Activated naive CD8-positive, alpha-beta T cell (primary cell): ENCODE results near the gene AARS2.

Source experiments
- H3K27ac Mint-ChIP-seq: one replicate; pipeline ENCODE4 v1.8.0; 2021; ENCODE audit warnings: mixed read lengths
- H3K27me3 Mint-ChIP-seq: one replicate; pipeline ENCODE4 v1.8.0; 2021; ENCODE audit warnings: mixed read lengths
- H3K36me3 Mint-ChIP-seq: one replicate; pipeline ENCODE4 v1.8.0; 2021; ENCODE audit warnings: mixed read lengths
- H3K4me1 Mint-ChIP-seq: one replicate; pipeline ENCODE4 v1.8.0; 2021; ENCODE audit warnings: low read depth, mixed read lengths
- H3K4me3 Mint-ChIP-seq: one replicate; pipeline ENCODE4 v1.8.0; 2021; ENCODE audit warnings: mild to moderate bottlenecking, mixed read lengths
- H3K9me3 Mint-ChIP-seq: one replicate; pipeline ENCODE4 v1.8.0; 2021; ENCODE audit warnings: low read depth, mixed read lengths

Gene AARS2

GRCh38 chr6:44258921-44259320 lies 54.2 kb downstream of the AARS2 start:
- Mint-ChIP-seq H3K4me1 (peaks cover 58% of the 10 kb centered on the region), H3K36me3 (no peaks in the 10 kb centered on the region), H3K9me3 (no peaks in the 10 kb centered on the region), H3K27me3 (no peaks in the 10 kb centered on the region), H3K4me3 (peak overlapping the region; percentile 92), H3K27ac (peak overlapping the region; percentile 96)

- Mint-ChIP-seq H3K27me3 (no peaks in the 10 kb centered on the region), H3K9me3 (no peaks in the 10 kb centered on the region), H3K27ac (peak overlapping the region; percentile 96), H3K36me3 (peaks cover 2% of the 10 kb centered on the region), H3K4me3 (peak overlapping the region; percentile 92), H3K4me1 (peaks cover 61% of the 10 kb centered on the region)
These were observed 54.8 kb downstream of the AARS2 start for GRCh38 chr6:44258325-44258863.

- peaks cover 5% of the 10 kb centered on the region for H3K36me3 Mint-ChIP-seq
- H3K9me3 Mint-ChIP-seq: no peaks in the 10 kb centered on the region
- peak overlapping the region; percentile 92 for H3K4me3 Mint-ChIP-seq
- peaks cover 62% of the 10 kb centered on the region for H3K4me1 Mint-ChIP-seq
- H3K27ac Mint-ChIP-seq: peak overlapping the region; percentile 96
- H3K27me3 Mint-ChIP-seq: no peaks in the 10 kb centered on the region
These were observed 55.3 kb downstream of the AARS2 start for GRCh38 chr6:44257753-44258324.

GRCh38 chr6:44257025-44257752 lies 56.0 kb downstream of the AARS2 start, which contains the start of gene SLC35B2:
Gene SLC35B2, minus strand, starts transcription at chr6:44257528. Its CDS starts 118 bp downstream, at chr6:44257410.
- H3K4me1 Mint-ChIP-seq: peaks cover 60% of the 10 kb centered on the region
- H3K27ac Mint-ChIP-seq: peak within 1 kb of the TSS; percentile 96
- H3K36me3 Mint-ChIP-seq: peaks cover 5% of the 10 kb centered on the region
- H3K4me3 Mint-ChIP-seq: peak within 1 kb of the TSS; percentile 97
- H3K27me3 Mint-ChIP-seq: no peaks in the 10 kb centered on the region
- H3K9me3 Mint-ChIP-seq: no peaks in the 10 kb centered on the region

GRCh38 chr6:44256775-44257024 lies 56.4 kb downstream of the AARS2 start:
- Mint-ChIP-seq H3K9me3 (no peaks in the 10 kb centered on the region), H3K36me3 (peaks cover 8% of the 10 kb centered on the region), H3K27me3 (no peaks in the 10 kb centered on the region), H3K4me1 (peaks cover 65% of the 10 kb centered on the region), H3K4me3 (peak overlapping the region; percentile 97), H3K27ac (peak overlapping the region; percentile 96)

DNA sequence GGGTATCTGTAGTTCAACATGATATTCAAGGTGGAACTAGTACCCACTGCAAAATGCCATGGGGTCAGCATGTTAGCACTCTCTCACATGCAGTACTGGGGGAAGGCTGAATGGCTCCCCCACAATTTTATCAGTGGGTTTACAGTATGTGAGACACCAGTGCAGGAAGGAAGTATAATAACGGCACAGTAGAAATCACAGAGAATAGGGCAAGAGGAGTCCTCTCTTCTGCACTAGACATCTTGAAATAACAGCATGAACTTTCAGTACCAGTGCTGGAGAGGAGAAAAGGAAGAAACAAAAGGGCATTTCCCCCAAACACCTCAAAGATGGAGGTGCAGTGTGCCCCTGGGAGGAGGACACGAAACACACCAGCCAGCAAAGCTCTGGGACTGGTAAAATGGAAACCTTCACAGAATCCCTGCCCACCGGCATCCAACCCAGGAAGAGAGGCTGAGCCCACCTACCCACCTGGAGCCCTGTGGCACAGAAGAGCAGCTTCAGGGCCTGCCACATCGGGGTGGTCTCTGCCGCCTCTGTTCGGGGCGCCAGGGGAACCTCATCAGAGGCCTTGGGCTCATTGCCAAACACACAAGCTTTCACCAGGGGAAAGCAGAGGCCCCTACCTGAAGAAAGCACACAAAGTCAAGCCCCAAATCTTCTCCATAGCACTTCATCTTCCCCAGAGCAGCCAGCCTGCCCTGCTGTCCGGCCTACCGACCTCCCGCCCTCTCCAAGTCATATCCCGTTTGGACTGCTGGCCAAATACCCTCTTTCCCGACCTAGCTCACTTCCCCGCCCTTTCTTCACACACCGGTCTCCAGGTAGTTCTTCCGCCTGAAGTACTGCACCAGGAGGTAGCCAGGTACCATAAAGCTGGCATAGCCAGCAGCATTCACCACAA lies 57.0 kb downstream of the AARS2 start:
- H3K36me3 Mint-ChIP-seq: peaks cover 12% of the 10 kb centered on the region
- peak overlapping the region; percentile 96 for H3K27ac Mint-ChIP-seq
- peak overlapping the region; percentile 97 for H3K4me3 Mint-ChIP-seq
- H3K4me1 Mint-ChIP-seq: peaks cover 68% of the 10 kb centered on the region
- no peaks in the 10 kb centered on the region for H3K27me3 Mint-ChIP-seq
- no peaks in the 10 kb centered on the region for H3K9me3 Mint-ChIP-seq

- H3K36me3 Mint-ChIP-seq: peaks cover 21% of the 10 kb centered on the region
- peak overlapping the region; percentile 96 for H3K27ac Mint-ChIP-seq
- no peaks in the 10 kb centered on the region for H3K27me3 Mint-ChIP-seq
- H3K4me1 Mint-ChIP-seq: peaks cover 72% of the 10 kb centered on the region
- H3K9me3 Mint-ChIP-seq: no peaks in the 10 kb centered on the region
- peak overlapping the region; percentile 97 for H3K4me3 Mint-ChIP-seq
These were observed 57.9 kb downstream of the AARS2 start for GRCh38 chr6:44255105-44255808.

GRCh38 chr6:44254191-44255104 lies 58.7 kb downstream of the AARS2 start:
- H3K36me3 Mint-ChIP-seq: peaks cover 29% of the 10 kb centered on the region
- no peaks in the 10 kb centered on the region for H3K9me3 Mint-ChIP-seq
- peaks cover 80% of the 10 kb centered on the region for H3K4me1 Mint-ChIP-seq
- H3K27ac Mint-ChIP-seq: peak overlapping the region; percentile 96
- peak overlapping the region; percentile 97 for H3K4me3 Mint-ChIP-seq
- no peaks in the 10 kb centered on the region for H3K27me3 Mint-ChIP-seq

- H3K4me3 Mint-ChIP-seq: peak overlapping the region; percentile 98
- peaks cover 83% of the 10 kb centered on the region for H3K4me1 Mint-ChIP-seq
- H3K27ac Mint-ChIP-seq: peak overlapping the region; percentile 75
- peaks cover 36% of the 10 kb centered on the region for H3K36me3 Mint-ChIP-seq
- no peaks in the 10 kb centered on the region for H3K27me3 Mint-ChIP-seq
- no peaks in the 10 kb centered on the region for H3K9me3 Mint-ChIP-seq
These were observed 59.6 kb downstream of the AARS2 start for GRCh38 chr6:44253307-44254101.

DNA sequence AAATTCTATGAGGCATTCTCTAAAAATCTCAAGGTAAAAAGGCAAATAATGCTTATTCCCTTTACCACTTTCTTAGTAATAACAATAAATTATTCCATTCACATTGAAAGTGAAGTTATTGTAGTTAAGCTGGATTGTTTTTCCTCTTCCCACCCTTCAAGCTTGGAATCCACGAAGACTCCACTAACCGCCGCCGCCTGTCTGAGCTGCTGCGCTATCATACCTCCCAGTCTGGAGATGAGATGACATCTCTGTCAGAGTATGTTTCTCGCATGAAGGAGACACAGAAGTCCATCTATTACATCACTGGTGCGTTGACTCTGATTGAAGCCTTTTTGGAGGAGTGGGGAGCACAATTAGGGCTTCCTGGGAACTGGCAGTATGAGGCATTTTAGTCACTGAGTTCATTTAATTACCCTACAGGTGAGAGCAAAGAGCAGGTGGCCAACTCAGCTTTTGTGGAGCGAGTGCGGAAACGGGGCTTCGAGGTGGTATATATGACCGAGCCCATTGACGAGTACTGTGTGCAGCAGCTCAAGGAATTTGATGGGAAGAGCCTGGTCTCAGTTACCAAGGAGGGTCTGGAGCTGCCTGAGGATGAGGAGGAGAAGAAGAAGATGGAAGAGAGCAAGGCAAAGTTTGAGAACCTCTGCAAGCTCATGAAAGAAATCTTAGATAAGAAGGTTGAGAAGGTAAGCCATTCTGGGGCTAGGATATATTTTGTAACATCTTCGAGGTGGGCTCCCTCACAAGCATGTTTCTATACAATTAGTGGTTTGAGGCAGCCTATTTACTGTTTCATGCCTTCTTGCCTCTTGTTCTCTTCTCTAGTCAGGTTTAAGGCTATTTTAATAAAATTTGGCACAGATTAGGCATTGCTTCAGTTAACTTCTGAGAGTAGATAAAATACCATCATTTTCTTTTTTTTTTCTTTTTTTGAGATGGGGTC lies 61.3 kb downstream of the AARS2 start:
- Mint-ChIP-seq H3K4me3 (peak overlapping the region; percentile 98), H3K9me3 (no peaks in the 10 kb centered on the region), H3K27ac (peak overlapping the region; percentile 100), H3K36me3 (peaks cover 48% of the 10 kb centered on the region), H3K4me1 (peaks cover 79% of the 10 kb centered on the region), H3K27me3 (no peaks in the 10 kb centered on the region)

GRCh38 chr6:44250718-44251123 lies 62.4 kb downstream of the AARS2 start:
- Mint-ChIP-seq H3K27me3 (no peaks in the 10 kb centered on the region), H3K4me3 (peak overlapping the region; percentile 98), H3K9me3 (no peaks in the 10 kb centered on the region), H3K36me3 (peaks cover 48% of the 10 kb centered on the region), H3K27ac (peak overlapping the region; percentile 100), H3K4me1 (peaks cover 75% of the 10 kb centered on the region)

DNA sequence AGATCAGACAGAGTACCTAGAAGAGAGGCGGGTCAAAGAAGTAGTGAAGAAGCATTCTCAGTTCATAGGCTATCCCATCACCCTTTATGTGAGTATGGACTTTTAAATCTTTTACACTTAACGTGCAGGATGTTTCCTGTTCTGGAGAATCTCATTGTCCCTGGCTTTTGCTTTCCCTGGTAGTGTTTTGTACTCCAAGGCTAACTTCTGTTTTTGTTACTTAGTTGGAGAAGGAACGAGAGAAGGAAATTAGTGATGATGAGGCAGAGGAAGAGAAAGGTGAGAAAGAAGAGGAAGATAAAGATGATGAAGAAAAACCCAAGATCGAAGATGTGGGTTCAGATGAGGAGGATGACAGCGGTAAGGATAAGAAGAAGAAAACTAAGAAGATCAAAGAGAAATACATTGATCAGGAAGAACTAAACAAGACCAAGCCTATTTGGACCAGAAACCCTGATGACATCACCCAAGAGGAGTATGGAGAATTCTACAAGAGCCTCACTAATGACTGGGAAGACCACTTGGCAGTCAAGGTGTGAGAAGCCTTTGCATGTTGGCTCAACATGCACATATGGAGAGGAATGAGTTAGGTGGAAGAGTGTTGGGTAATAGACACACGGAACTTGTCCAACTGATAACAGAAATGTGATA lies 63.0 kb downstream of the AARS2 start:
- peaks cover 75% of the 10 kb centered on the region for H3K4me1 Mint-ChIP-seq
- peaks cover 48% of the 10 kb centered on the region for H3K36me3 Mint-ChIP-seq
- no peaks in the 10 kb centered on the region for H3K27me3 Mint-ChIP-seq
- H3K27ac Mint-ChIP-seq: peak overlapping the region; percentile 100
- H3K9me3 Mint-ChIP-seq: no peaks in the 10 kb centered on the region
- peak overlapping the region; percentile 98 for H3K4me3 Mint-ChIP-seq
